GM18517 (cell line): ENCODE results near the gene DCAF17.
A peak's percentile ranks its signal among the peaks of the same experiment; 100 is the strongest.
"Not testable (repeated sequence)": the region's sequence is repeated elsewhere in the genome, so short reads cannot be mapped to it uniquely, and the experiment has no call there.

Experiments used
- ATAC-seq: cut with Tn5 transposase; IDR thresholded peaks from one replicate; pipeline ENCODE4 v1.9.1; 2021; ENCODE audit warnings: mild to moderate bottlenecking, moderate library complexity; ENCODE audit not compliant: unreplicated experiment

DCAF17 gene

DNA sequence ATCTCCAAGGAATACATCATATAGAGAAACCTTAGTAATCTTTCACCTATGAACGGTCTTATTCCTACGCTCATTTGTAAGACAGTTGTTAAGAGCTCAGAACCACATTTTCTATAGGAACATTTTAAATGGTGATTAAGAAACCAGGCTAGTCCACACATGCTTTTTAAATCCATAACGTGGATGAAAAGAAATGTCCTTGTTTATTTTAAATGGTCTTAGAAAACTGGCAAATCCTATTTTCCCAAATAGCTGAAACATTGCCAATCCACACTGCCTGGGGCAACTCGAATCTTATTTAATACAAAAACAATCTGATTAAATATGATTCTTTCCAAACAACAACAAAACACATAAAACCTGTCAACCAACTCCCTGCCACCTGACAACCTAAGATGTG, 23.9 kb upstream of the DCAF17 start:
- ATAC-seq = no peak

DNA sequence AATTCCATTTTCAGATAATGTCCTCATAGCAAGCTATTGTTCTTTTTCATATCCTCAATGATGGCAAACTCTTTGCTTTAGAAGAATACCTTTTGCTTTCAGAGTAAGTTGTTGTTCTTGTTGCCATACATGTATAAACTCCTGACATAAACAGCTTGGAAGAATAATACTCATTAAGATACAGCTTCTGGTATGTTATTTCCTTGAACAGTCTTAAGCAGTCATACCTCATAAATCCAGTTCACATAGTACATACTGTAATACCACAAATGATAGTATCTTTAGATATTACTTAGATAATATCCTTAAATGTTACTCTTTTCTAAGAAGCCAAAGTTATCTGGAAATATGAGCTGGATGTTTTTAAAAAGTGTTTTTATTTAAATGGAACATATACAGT, 23.4 kb upstream of the DCAF17 start:
- ATAC-seq = no peak

DNA sequence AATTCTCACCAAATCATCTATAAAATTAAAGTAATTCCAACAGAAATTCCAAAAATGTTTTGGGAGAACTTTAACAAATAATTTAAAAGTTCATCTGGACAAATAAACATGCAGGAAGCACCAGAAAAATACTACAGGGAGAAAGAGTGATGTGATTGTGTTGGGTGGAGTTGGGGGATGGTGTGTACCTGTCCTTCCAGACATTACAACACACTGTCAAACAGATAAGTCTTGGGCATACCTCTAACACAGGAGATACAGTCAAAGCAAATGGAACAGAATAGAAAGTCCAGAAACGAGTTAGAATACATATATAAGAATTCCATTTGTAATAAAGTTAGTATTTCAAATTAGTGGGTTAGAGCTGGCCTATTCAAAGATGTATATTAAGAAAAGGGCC, 22.8 kb upstream of the DCAF17 start:
- no peak for ATAC-seq

DNA sequence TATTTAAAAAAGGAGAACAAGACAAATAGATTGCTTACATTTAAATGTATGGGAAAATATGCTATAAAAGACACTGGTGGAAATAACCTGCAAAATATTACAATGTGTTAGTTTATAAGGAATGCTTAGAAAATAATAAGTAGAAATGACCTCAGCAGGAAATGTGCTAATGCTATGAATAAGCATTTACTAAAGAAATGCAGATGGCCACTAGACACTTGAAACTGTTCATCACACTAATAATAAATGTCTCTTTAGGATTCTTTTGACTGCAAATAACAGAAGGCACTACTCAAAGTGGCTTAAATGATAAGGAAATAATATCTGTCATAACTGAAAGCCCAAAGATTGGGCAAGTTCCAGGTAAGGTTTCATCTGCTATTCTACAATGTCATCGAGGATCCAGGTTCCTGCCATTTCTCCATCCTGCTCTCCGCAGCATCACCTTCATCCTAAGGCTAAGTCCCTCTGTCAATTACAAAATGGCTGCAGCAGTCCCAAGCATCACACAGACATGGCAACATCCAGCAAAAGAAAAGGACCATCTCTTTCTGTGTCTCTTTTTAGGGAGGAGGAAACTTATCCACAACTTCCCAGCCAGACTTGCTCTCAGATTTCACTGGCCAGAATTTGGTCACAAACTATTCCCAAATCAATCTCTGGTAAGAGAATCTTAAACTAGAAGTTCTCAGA, 22.1 kb upstream of the DCAF17 start:
- no peak for ATAC-seq

DNA sequence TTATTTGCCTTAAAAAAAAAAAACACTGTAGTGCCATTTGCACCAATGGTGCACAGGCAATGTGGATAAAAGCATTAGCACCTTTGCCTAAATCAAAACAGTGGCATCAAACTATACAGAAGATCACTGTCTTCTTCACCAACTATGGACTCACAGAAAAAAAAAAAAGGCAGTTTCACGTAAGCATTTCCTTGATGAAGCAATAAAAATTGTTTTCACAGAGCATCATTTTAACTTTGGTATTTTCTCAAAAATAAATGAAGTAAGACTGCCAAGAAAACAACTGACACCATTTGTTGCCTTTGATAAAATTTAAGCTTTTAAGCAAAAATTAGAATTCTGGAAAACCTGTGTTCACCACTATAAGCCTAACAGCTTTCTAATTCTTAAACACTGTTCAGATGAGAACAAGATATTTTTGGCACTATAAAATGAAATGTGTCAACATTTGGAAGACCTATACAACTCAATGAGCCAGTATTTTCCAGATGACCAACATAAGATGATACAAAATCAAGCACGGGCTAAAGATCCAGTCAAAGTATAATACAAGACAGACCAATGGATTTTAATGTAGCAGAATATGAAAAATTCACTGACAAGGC, 21.4 kb upstream of the DCAF17 start:
- no peak for ATAC-seq

DNA sequence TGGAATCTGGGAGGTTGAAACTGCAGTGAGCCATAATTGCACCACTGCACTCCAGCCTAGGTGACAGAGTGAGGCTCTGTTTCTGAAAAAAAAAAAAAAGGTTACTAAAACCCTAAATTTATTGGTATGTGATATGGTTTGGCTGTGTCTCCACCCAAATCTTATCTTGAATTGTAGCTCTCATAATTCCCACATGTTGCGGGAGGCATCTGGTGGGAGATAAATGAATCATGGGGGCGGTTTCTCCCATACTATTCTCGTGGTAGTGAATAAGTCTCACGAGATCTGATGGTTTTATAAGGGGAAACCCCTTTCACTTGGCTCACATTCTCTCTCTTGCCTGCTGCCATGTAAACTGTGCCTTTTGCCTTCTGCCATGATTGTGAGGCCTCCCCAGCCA, 19.4 kb upstream of the DCAF17 start:
- not testable (repeated sequence) for ATAC-seq

DNA sequence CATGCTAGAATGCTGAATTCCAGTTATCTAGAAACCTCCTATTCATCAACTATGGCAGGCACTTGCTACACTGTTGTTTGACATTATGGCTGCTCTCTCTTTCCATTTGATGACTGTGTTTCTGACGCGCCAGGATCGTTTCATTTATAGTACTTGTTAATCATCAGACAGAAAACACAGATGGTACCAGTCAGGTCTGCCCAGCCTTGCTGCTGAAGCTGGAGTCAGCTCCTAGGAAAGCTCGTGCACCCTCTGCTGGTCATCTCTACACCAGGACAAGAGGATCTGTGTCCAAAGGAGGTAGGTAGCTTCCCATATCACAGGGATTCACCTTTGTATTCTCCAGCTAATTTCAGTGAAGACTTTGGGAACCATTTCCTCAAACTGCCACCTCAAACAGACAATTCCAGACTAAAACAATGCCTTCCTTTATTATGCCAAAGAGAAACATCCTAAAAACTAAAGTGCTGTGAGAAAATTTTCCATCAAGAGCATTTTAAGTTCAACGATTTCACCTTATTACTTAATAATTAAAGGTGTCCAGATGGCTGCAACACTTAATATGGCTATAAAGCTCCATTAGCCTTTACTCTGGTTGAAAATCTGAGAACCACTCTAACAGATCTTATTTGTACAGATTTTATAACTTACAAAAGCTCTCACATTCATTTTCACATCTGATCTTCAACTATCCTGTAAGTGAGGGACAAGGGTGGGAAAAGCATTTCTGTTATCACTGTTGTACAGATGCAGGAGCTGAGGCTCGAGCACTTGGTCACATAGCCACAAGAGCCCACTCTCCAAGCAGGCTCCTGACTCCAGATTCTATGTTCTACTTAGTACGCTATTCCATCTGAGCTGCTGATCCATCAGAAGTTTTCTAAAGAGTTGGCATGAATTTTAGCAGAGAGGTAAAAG, 17.8 kb upstream of the DCAF17 start:
- peak; percentile 93 for ATAC-seq

DNA sequence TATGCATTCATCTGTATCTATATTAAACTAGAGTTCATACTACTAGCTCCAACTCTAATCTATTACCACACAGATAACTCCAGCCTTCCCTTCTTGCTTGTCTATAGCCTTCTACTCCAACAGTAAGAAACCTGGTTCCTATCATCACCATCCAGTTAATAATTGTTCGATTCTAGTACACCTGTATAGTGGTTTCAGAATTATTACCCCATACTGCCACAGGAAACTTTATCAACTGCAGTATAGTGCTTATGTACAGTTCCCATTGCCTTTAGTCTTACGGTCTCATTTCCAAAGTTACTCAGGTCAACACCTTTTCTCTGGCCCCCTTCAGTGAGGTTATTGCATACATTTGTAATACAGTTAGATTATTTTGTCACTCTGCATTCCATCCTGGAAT, 14.7 kb upstream of the DCAF17 start:
- ATAC-seq = no peak

DNA sequence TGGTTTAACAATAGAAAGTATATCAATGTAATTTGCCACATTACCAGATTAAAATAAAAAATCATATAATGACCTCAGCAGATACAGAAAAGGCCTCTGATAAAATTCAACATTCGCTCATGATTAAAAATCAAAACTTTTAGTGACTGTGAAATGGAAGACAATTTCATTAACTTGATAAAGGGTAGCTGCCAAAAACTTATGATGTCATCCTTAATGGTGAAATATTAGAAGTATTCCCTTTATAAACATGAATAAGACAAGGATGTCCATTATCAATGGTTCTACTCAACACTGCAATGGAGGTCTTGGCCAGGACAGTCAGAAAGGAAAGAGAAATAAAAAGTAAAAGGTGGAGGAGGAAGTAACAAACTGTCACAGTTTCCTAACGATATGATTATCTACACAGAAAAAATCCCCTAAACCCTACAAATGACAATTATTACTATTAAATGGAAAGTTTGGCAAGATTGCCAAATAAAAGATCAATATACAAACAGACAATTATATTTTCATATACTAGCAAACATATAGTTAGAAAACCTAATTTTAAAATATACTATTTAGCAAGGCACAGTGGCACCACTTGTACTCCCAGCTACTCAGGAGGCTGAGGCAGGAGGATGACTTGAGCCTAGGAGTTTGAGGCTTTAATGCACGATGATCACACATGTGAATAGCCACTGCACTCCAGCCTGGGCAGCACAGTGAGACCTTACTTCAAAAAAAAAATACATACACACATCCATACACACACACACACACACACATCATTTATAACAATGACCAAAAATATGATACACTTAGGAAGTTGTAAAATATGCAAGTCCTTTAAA, 13.1 kb upstream of the DCAF17 start:
- no peak for ATAC-seq

DNA sequence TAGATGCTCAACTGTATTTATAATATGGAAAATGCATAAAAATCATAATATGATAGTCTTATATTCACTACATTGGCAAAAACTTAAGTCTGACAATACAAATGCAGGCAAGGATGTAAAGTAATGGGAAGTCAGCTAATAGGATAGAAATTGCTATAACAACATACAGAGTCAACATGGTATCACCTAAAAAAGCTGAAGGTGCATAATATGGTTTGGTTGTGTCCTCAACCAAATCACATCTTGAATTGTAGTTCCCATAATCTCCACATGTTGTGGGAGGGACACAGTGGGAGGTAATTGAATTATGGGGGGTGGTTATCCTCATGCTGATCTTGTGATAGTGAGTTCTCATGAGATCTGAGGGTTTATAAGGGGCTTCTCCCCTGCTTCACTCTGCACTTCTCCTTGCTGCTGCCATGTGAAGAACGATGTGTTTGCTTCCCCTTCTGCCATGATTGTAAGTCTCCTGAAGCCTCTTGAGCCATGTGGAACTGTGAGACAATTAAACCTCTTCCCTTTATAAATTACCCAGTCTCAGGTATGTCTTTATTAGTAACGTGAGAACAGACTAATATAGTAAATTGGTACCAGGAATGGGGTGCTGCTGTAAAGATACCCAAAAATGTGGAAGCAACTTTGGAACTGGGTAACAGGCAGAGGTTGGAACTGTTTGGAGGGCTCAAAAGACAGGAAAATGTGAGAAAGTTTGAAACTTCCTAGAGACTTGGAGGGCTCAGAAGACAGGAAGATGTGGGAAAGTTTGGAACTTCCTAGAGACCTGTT, 11.1 kb upstream of the DCAF17 start:
- ATAC-seq = not testable (repeated sequence)

DNA sequence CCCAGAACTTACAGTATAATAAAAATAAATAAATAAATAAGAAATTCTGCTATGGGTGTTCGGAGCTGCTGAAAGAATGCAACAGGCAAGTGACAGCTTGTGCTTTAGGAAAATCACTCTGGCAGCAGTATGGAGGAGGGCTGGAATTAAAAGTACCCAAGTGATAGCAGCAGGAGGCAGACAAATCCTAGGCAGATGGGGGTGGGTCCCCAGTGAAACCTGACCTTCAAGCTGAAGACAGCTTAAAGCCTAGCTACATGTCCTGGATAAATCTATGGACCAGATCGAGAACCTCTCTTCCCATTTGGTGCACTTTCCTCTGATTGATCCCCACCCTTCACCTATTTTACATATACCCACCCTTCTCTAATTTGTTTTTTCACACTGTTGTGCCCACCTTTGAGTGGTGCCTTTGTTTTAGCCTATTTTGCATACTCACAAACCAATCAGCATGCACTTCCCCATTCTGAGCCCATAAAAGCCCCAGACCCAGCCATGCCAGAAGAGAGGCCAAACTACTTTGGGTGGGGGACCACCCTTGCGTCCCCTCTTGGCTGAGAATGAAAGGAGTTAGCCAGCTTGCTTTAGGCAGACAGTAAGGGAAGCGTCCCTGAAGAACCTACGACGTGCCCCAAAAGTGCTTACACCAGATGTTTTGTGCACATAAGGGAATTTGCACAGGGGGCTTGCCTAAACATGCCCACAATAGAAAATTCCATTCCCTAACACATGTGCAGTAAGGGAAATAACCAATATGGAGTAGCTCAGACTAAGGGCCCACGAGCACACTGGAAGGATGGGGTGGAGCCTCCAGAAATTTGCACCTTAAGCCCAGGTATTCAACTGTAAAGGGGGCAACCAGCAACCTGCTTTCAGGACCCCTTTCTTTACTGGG, 3.3 kb upstream of the DCAF17 start:
- ATAC-seq = no peak

DNA sequence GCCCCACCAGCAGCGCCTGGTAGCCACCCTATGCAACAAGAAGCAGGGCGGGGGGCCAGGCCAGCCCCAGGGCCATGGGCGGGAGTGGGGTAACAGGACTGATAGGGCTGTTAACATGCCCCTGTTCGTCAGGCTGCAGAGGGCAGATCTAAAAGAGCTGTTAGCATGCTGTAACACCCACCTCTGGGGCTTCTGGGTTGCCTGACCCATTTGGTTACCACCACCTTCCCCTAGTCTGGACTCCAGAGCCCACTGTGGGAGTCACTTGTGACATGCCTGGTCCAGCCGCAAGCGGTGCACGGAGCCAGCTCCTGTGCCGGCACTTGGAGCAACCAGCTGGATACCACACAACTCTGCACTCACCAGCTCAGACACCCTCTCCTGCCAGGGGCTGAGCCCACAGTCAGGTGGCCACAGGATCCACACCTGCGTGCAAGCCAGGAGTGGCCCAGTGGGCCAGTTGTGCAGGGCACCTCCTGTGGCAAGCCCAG, 2.3 kb upstream of the DCAF17 start:
- no peak for ATAC-seq

DNA sequence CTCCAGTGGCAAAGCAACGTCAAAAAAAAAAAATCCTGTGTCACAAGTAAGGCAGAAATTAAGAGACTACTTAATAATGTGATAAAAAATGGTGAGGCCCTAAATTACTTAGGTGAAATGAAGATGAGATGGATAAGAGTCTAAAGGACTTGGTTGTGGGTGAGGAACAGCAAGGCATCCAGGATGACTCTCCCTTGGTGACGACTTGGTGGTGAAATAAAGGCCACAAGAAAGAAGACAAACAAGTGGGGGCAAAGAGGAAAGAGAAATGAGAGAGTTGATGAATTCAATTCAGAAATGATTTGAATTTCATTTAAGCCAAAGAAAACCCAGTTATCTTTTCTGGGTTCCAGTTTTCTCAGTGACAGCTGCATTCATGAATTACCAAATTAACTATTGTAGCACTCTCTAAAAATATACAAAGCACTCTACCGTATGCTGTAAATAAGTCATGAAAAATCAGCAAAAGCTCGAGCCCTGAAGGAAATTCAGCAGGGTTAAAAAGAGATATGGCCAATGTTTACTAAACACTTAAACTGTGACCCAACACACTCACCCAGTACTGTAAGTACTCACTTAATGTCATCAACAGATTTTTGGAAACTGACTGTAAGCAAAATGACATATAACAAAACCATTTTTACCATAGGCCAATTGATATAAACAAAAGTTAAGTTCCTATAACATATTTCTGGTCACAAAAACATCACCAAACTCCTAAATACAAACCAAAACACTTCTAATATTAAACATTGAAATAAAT, 1.6 kb upstream of the DCAF17 start:
- no peak for ATAC-seq

DNA sequence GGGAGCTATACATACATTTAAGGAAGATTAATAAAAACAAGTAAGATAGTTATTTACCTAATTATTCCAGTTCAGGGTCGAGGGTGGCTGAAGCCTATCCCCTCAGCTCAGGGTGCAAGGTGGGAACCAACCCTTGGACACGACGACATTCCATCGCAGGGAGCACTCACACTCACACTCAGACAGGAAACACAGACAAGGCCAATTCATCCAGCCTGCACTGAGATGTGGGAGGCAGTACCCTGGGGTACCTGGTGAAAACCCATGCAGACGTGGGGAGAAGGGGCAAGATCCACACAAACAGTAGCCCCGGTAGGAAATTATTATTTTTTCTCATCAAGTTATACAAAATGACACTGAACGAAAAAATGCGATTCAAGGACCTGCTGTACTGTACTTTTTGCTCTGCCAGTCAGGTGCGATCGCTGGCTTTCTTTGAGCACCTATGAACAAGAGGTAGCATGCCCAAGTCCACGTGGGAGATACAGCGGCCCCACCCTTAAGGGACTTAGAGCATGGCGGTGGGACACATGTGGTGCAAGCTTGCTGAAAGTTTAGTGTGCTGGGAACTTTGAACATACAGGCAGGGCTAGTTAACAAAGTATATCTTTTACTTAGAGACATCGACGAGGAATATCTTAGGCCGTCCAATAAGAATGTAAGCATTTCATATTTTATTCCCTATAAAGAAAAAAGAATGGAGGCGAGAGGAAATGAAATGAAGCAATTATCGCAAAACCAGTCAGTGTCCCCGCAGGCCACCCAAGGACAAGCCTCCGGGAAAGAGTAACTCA, 860 bp upstream of the DCAF17 start:
- ATAC-seq = no peak

DNA sequence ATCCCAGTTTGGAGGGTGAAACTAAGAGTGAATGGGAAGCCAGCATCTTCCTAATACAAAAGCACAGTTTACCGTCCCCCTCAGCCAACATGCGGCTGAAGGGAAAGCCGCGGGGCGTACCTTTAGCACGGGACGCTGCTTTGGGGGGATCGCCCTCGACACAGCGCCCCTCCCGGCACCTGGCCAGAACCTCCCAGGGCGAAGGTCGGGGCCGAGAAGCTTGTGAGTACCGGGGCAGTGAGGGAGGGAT, 338 bp upstream of the DCAF17 start, which contains the start of gene METTL8:
TSS of gene METTL8 (minus strand) at position 228 of the 250 bp plus-strand sequence. CDS start 41,805 bp downstream, outside the sequence.
- no peak for ATAC-seq

DNA sequence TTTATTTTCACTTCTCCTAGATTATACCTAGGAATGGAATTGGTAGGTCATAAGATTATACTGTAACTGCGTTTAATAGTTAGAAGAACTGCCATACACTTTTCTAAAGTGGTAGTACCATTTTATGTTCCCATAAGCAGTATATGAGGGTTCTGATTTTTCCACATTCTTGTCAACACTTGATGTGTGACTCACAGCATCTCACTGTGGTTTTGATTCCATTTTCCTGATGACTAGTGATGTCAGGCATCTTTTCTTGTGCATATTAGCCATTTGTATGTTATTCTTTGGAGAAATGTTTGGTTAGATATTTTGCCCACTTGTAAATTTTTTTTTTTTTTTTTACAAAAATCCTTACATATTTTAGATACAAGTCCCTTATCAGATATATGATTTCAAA, 2.3 kb downstream of the DCAF17 start:
- no peak for ATAC-seq

DNA sequence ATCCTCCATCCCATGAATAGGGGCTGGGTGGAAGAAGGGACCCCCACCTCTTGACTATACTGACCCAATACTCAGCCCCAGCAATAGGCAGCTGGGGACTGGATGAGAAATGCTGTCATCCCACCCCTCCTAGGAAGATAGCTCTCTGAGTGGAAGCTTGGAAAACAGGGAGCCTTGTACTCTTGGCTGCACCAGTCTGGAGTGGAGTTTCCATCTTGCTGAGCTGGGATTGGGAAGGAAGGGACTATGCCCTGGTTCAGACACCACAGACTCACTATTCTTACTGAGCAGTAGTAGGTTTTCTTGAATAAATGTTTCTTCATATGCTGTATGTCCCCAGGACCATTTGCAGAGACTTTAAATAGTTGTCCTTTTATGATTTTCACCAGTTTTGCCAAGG, 7.4 kb downstream of the DCAF17 start:
- ATAC-seq = no peak

DNA sequence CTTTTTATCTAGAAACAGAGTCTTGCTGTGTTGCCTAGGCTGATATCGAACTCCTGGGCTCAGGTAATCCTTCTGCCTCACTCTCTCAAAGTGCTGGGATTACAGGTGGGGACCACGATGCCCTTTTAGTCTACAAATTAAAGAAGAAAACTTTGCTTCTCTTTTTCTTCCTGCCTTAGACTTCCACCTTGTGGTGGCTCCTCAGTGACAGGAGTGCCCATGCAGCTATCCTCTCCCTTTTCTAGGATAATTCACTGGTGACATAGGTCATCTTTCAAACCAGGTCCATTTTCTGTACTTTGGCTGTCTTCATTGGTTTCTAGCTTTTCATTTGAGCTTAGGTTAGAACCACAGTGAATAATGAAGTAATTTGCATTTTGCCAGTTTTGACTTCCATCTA, 13.6 kb downstream of the DCAF17 start:
- no peak for ATAC-seq
